ENCODE results near the gene RUNDC3A. TPM values are rescaled to one million over a fixed set of nuclear protein-coding genes. Genes with fewer than 3 reads are reported as not detected.

The RUNDC3A gene
- total and polyA plus RNA-seq, 2 of the 13 experiments (the other 11 are each of a cell fraction or from before 2014, with no cell fraction given) = 0.25 TPM; not detected in 1

- TF ChIP-seq ZNF691 (CRISPR knock-in tag; IDR thresholded peaks at IDR 0.05; ENCODE audit: borderline replicate concordance, low read depth) (peak; percentile 52; the same call in 1 of the 2 replicates), NR2F1 (CRISPR knock-in tag; IDR thresholded peaks at IDR 0.05) (0 out of 4 replicates have a peak, but pooled peaks of 1 of the 2 experiments have one; percentile 18), ETV6 (CRISPR knock-in tag; conservative IDR thresholded peaks at IDR 0.05) (peak; percentile 83), HBP1 (CRISPR knock-in tag; IDR thresholded peaks at IDR 0.05; ENCODE audit: low read depth) (peak; percentile 89; the same call in 1 of the 2 replicates), ZNF207 (IDR thresholded peaks at IDR 0.05; ENCODE audit: borderline replicate concordance) (no peak), CHD4 (IDR thresholded peaks at IDR 0.05; ENCODE audit: borderline replicate concordance, low read length) (no peak), USF2 (IDR thresholded peaks at IDR 0.05; ENCODE audit: low read depth, low read length) (no peak), USF2 (CRISPR knock-in tag; IDR thresholded peaks at IDR 0.05; ENCODE audit: borderline replicate concordance) (no peak), ZNF772 (CRISPR knock-in tag; IDR thresholded peaks at IDR 0.05) (0 out of 2 replicates have a peak, but pooled peaks have one; percentile 20), GTF2F1 (IDR thresholded peaks at IDR 0.05; ENCODE audit: low read length) (no peak), BCLAF1 (IDR thresholded peaks at IDR 0.05) (no peak), FUBP1 (CRISPR knock-in tag; IDR thresholded peaks at IDR 0.05; ENCODE audit: borderline replicate concordance) (no peak), MZF1 (CRISPR knock-in tag; IDR thresholded peaks at IDR 0.05; ENCODE audit: borderline replicate concordance) (no peak), DMAP1 (CRISPR knock-in tag; IDR thresholded peaks at IDR 0.05) (no peak), ZNF724P (CRISPR knock-in tag; IDR thresholded peaks at IDR 0.05; ENCODE audit: borderline replicate concordance) (no peak), ZNF564 (CRISPR knock-in tag; IDR thresholded peaks at IDR 0.05) (0 out of 2 replicates have a peak, but pooled peaks have one; percentile 79), ETV5 (CRISPR knock-in tag; IDR thresholded peaks at IDR 0.05; ENCODE audit: borderline replicate concordance) (peak; percentile 40; the same call in 1 of the 2 replicates), SOX13 (IDR thresholded peaks at IDR 0.05) (no peak), SOX13 (CRISPR knock-in tag; conservative IDR thresholded peaks at IDR 0.05 in 1 of 2, IDR thresholded peaks at IDR 0.05 in 1 of 2) (peak in 1 of 2 experiments; percentile 35; a peak in 1 of 4 replicates), JARID2 (CRISPR knock-in tag; IDR thresholded peaks at IDR 0.05; ENCODE audit: insufficient replicate concordance) (peak; percentile 85), ZNF562 (CRISPR knock-in tag; IDR thresholded peaks at IDR 0.05; ENCODE audit: borderline replicate concordance) (no peak)
Observed at GRCh38 chr17:44308320-44308818, at the start of gene RUNDC3A (continued).
